DMS79 (cell line): Measurements from ENCODE around the gene FOXC2.

Experiments
- DNase-seq: peaks from one replicate; lab custom pipeline; 2025; lab: John Stamatoyannopoulos, UW

The FOXC2 gene

GRCh38 chr16:86614699-86615098 lies 48.1 kb downstream of the FOXC2 start:
- DNase-seq = no peak

GRCh38 chr16:86616906-86617305 lies 50.3 kb downstream of the FOXC2 start:
- no peak for DNase-seq

- no peak for DNase-seq
These were observed 52.0 kb downstream of the FOXC2 start for GRCh38 chr16:86618431-86619238.
